Subcutaneous adipose tissue (tissue), 4 donors: Measurements from ENCODE around the gene ERCC6. TPM values are rescaled to one million over a fixed set of nuclear protein-coding genes. Genes with fewer than 3 reads are reported as not detected.

Source experiments
- total RNA-seq, 4 donors: library from RNA; depleted of rRNA; stranded (reverse); fragments of >200 nt; gene quantifications; one replicate each; pipeline ENCODE4 v1.1.0, GENCODE V29; 2016
- TF ChIP-seq, protein P1 (sequence below): fragments of 450-650 bp; IDR thresholded peaks from one replicate; pipeline ENCODE4 v1.5.1; 2016; ENCODE audit warnings: low read depth, mild to moderate bottlenecking, control low read depth, antibody characterized with exemption, moderate library complexity

ERCC6 gene
- total RNA-seq, 4 donors from 2014 or later, result 12.7 to 20.6 (median 17.1) TPM

DNA sequence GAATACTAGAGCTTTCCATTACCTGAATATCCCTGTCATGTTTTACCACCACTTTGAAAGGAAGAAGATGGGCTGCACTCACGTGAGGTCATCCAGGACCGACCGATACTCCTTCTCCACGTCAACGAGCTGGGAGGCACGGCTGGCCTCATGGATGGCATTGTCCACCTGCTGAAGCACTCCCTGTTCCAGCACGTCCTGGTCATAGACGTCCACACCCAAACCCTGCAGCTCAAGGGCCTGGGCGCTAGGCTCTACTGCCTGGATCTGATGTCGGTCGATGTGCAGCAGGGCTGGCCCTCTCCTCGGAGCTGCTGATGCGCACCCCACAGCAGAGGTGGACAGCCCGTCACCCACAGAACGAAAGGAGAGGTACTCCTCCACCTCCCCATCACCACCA lies 6.5 kb downstream of the ERCC6 start:
- TF ChIP-seq, protein P1, sequence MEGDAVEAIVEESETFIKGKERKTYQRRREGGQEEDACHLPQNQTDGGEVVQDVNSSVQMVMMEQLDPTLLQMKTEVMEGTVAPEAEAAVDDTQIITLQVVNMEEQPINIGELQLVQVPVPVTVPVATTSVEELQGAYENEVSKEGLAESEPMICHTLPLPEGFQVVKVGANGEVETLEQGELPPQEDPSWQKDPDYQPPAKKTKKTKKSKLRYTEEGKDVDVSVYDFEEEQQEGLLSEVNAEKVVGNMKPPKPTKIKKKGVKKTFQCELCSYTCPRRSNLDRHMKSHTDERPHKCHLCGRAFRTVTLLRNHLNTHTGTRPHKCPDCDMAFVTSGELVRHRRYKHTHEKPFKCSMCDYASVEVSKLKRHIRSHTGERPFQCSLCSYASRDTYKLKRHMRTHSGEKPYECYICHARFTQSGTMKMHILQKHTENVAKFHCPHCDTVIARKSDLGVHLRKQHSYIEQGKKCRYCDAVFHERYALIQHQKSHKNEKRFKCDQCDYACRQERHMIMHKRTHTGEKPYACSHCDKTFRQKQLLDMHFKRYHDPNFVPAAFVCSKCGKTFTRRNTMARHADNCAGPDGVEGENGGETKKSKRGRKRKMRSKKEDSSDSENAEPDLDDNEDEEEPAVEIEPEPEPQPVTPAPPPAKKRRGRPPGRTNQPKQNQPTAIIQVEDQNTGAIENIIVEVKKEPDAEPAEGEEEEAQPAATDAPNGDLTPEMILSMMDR, result no peak

DNA sequence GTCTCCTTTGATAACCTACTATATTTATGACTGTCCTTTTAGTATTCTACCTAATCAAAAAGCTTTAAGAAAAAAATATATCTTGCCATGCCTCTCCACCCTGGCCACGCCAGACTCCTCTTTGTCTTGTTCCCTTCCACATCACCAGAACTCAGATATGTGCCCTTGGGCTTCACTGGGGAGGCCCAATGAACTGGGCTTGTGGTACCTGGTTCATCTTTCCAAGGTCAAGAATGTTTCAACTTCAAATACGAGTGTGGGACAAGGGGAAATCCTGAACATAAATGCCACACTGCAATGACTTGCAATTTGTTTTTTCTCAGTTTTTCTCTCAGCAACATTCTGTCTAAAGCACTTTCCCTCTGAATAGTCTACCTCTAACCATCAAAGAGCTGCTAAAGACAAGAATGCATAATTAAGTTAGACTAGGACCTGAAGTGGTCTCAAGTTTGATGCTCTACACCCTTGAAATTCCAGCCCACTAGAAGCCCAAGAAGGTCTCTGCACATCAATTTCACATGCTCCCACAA lies 9.9 kb downstream of the ERCC6 start:
- TF ChIP-seq, protein P1, result no peak

DNA sequence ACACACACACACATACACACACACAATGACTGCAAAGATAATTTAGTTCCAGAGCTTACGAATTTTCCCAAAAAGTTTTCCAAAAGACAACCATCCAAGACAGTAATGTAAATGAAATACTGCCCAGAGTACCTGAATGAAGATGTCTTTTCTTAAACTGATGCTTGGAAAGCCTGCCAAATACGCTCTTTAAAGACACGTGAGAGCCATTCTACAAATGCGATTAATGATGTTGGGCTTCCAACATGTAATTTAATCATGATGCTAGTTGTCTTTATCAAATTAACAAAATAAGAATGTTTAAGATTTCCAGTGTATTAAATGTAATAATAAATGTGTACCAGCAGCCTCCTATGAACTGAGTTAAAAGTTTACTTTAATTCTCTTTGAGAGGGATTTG lies 11.1 kb downstream of the ERCC6 start:
- TF ChIP-seq, protein P1, result no peak

DNA sequence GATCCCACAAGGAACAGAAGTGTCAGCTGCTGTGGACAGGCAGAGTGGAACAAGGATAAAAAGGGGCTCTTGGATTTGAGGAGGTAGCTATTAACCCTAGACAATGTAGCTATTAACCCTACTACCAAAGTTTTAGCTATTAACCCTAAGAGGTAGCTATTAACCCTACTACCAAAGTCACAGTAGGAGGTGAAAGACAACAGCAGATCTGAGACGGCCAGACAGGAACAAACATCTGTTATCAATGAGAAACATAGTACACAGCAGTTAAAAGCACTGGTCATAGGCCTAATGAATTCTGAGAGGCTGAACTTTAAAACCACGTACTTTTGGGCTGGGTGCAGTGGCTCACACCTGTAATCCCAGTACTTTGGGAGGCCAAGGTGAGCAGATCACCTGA lies 11.9 kb downstream of the ERCC6 start:
- TF ChIP-seq, protein P1, result no peak

DNA sequence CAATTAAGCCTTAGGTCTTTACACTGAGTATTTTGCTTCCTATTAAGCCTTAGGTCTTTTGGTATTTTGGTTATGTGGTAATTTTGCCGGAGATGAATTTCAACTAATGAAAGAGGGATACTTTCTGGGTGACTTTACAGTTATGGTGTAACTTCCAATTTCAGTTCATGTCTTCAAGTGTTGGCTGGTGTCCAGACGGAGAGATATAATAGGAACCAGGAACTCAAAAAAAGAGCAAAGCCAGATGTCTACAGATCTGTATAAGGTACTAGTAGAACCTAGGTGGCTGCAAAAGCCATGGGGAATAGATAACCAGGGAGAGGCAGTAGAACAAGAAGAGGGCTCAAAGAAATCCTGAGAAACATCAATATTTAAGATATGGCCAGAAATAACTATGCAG lies 12.3 kb downstream of the ERCC6 start:
- TF ChIP-seq, protein P1, result no peak

DNA sequence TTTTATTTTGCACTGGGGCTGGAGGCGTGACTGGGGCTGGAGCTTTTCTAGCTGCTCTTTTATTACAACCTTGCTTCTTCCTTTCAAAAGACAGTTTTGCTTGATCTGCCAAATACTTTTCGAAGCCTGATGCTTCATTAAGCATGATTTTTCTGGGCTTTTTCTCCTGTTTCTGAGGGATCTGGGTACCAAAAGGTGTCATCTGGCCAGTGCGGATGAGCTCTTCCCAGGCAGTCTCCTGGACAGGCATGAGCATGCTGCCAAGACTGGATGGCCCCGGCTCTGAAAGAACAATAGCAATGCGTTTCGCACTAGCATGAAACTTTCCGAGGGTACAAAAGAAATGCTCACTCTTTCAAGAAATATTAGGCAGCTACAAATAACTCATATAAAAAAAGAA lies 14.4 kb downstream of the ERCC6 start:
- TF ChIP-seq, protein P1, result no peak

DNA sequence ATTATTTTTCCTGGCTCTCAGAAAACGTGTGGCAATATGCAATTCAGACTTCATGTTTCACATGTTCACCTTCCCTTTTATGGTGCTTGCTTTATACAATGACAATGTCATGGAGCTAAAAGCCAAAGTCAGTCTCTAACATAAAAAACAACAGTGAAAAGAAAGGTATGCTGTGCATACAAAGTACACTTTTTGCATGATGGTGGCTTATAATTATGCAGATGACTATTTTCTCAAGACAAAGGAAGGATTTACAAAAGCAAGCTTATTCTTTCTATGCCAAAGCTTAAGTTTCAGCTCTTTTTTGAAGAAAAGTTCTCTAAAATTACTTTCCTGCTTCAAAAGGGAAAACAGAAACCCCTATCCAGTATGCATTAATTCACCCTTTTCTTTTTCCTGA lies 15.6 kb downstream of the ERCC6 start:
- TF ChIP-seq, protein P1, result no peak
